ENCODE data around the gene SMARCA2.

GRCh38 chr9:1966725-1967366 lies 48.3 kb upstream of the SMARCA2 start:
- no peak for TF ChIP-seq CTCF (IDR thresholded peaks at IDR 0.05)
- no peak for TF ChIP-seq CBX2 (IDR thresholded peaks at IDR 0.05; ENCODE audit: borderline replicate concordance, low read depth)
- no peak for TF ChIP-seq POLR2A (IDR thresholded peaks at IDR 0.05; ENCODE audit: low read length)
- no peak for TF ChIP-seq MAX (IDR thresholded peaks at IDR 0.05)
- no peak for TF ChIP-seq RFX5 (IDR thresholded peaks at IDR 0.05)
- TF ChIP-seq, protein P1, sequence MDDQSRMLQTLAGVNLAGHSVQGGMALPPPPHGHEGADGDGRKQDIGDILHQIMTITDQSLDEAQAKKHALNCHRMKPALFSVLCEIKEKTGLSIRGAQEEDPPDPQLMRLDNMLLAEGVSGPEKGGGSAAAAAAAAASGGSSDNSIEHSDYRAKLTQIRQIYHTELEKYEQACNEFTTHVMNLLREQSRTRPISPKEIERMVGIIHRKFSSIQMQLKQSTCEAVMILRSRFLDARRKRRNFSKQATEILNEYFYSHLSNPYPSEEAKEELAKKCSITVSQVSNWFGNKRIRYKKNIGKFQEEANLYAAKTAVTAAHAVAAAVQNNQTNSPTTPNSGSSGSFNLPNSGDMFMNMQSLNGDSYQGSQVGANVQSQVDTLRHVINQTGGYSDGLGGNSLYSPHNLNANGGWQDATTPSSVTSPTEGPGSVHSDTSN (IDR thresholded peaks at IDR 0.05): no peak
- TF ChIP-seq RAD21 (conservative IDR thresholded peaks at IDR 0.05 in 1 of 2, IDR thresholded peaks at IDR 0.05 in 1 of 2): no peak
- no peak for TF ChIP-seq PHF8 (IDR thresholded peaks at IDR 0.05; ENCODE audit: borderline replicate concordance, low read depth)
- TF ChIP-seq CEBPB (IDR thresholded peaks at IDR 0.05): no peak
- TF ChIP-seq SMC3 (IDR thresholded peaks at IDR 0.05): no peak
- TF ChIP-seq CHD4 (IDR thresholded peaks at IDR 0.05; ENCODE audit: borderline replicate concordance): no peak
- TF ChIP-seq POLR2AphosphoS2 (conservative IDR thresholded peaks at IDR 0.05; ENCODE audit: low read length): no peak

Measured in A549 (cell line).